Muscle layer of colon (tissue), 2 donors: Measurements from ENCODE around the gene CALCB.

Experiments used
- H3K27ac ChIP-seq: one replicate; pipeline ENCODE4 v1.7.0; 2013; ENCODE audit warnings: low read depth, mild to moderate bottlenecking, low read length, moderate library complexity
- H3K27me3 ChIP-seq, 2 donors: one replicate each; pipeline ENCODE4 v1.7.0; 2013; ENCODE audit warnings: low read length in 2 of 2, mild to moderate bottlenecking in 2 of 2; ENCODE audit not compliant: insufficient read depth in 2 of 2, control insufficient read depth in 1 of 2
- H3K36me3 ChIP-seq: one replicate; pipeline ENCODE4 v1.7.0; 2013; ENCODE audit warnings: mild to moderate bottlenecking, low read length; ENCODE audit not compliant: insufficient read depth
- H3K4me1 ChIP-seq: one replicate; pipeline ENCODE4 v1.7.0; 2013; ENCODE audit warnings: mild to moderate bottlenecking, low read length; ENCODE audit not compliant: insufficient read depth
- H3K4me3 ChIP-seq, 2 donors: one replicate each; pipeline ENCODE4 v1.7.0; 2013; ENCODE audit warnings: low read length in 2 of 2, low read depth in 1 of 2, mild to moderate bottlenecking in 1 of 2, moderate library complexity in 1 of 2
- H3K9ac ChIP-seq: one replicate; pipeline ENCODE4 v1.7.0; 2013; ENCODE audit warnings: low read length
- H3K9me3 ChIP-seq: one replicate; pipeline ENCODE4 v1.7.0; 2013; ENCODE audit warnings: mild to moderate bottlenecking, low read length
- donor health status: abdominal sarcoma.
- donor health status: Adenocarcinoma of cecum.

Gene CALCB

GRCh38 chr11:15124528-15124927 lies 51.1 kb downstream of the CALCB start:
- H3K4me3 ChIP-seq, result no peak overlapping the region
- no peaks in the 10 kb centered on the region for H3K27me3 ChIP-seq
- H3K9ac ChIP-seq, result no peak overlapping the region
- no peaks in the 10 kb centered on the region for H3K9me3 ChIP-seq
- H3K27ac ChIP-seq, result no peak overlapping the region
- no peaks in the 10 kb centered on the region for H3K36me3 ChIP-seq
- H3K4me1 ChIP-seq, result no peaks in the 10 kb centered on the region

GRCh38 chr11:15127341-15127740 lies 53.9 kb downstream of the CALCB start:
- Histone ChIP-seq H3K9me3 (no peaks in the 10 kb centered on the region), H3K4me3 (no peak overlapping the region), H3K27me3 (no peaks in the 10 kb centered on the region), H3K9ac (no peak overlapping the region), H3K36me3 (no peaks in the 10 kb centered on the region), H3K4me1 (no peaks in the 10 kb centered on the region), H3K27ac (no peak overlapping the region)
